GM18909 (cell line): ENCODE data around the gene PRRC2C.
"Not testable (repeated sequence)": the region's sequence is repeated elsewhere in the genome, so short reads cannot be mapped to it uniquely, and the experiment has no call there.

Experiments
- ATAC-seq: cut with Tn5 transposase; IDR thresholded peaks from one replicate; pipeline ENCODE4 v1.9.1; 2021; ENCODE audit warnings: mild to moderate bottlenecking; ENCODE audit not compliant: unreplicated experiment, poor library complexity

PRRC2C gene

DNA sequence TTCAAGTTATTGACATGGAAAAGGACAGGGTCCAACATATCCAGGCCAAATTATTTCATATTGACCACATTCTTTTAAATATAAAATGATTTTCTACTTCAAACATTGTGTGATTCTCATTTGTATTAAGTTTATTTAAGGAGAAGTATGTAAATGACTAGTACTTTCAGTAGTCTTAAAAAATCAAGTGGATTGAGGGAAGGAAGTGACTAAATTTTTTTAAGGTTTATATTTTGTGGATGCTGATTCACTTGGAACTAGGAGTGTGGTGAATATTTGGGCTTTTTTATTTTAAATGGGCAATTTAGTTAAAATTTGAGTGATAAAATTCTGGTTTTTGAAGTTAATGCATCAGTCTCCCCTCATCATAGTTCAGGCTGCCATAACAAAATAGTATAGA lies 10.1 kb downstream of the PRRC2C start:
- no peak for ATAC-seq

DNA sequence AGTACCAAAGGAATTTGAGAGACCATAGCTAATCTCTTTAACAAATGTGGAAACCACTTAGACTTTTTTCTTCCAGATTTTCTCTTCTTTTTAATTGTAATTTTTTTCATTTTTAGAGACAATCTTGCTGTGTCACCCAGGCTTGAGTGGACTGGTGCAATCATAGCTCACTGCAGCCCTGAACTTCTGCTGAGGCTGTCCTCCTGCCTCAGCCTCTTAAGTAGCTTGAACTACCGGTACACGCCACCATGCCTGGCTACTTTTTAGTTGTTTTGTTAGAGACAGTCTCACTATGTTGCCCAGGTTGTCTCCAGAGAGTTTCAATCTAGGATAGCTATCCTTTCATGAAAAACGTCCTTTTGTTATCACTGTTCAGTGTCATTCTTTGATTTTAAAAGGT lies 15.0 kb downstream of the PRRC2C start:
- no peak for ATAC-seq

- no peak for ATAC-seq
Measured at GRCh38 chr1:171500803-171501202, 15.5 kb downstream of the PRRC2C start.

DNA sequence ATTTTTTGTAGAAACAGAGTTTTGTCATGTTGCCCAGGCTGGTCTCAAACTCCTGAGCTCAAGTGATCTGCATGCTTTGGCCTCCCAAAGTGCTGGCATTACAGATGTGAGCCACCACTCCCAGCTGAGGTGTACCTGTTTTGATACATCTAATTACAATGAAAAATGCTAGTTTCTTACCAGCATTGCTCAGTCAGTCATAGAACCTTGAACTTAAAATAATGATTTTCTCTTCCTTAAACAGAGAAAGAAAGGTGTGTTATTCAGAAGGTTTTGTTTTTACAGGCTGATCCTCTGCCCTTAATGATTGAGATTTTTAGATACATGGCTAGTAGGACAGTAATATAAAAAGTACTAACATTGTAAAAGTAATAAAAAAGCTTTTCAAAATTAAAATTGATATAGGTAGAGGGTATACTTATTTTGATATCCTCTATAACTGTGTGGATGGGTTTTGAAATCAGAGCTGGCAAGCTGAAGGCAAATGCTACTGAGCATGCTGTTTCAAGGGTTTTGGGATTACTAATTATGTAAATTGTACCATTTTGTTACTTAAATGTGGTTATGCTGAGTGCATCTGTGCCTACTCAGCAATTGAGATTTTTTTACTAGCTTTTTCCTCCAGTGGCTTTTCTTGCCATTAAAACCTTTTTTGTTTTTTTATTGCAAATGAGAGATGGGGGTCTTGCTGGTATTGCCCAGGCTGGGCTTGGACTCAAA lies 16.1 kb downstream of the PRRC2C start:
- peak; percentile 73 for ATAC-seq

DNA sequence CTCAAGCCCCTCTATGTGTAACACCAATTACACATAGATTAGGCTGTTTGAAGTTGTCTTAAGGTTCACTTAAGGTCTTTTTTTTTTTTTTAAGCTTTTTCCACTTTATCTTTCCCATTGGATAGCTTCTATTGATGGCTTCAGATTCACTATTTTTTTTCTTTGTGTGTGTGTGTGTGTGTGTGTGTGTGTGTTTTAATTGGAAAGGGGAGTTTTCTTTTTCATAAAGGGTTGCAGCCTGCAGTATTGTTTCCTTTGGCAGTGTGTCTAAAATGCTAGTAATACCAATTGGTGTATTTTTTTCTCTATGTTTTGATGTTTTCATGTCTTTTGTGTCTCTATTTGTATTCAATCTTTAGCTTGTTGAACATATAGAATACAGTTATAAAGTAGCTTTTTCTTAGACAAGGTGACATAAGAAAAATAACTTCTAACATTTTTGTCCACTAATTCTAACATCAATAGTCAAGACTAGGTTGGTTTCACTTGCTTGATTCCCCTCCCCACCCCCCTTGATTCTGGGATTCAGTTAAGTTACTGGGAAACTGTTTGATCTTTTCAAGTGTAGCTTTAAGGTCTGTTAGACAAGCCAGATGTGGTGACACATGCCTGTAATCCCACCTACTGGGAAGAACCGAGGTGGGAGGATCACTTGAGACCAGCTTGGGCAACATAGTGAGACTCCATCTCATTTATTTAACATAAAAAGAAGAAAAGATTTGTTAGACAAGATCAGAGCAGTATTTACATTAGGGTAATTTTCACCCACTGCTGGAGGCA lies 21.4 kb downstream of the PRRC2C start:
- no peak for ATAC-seq

GRCh38 chr1:171507435-171507834 lies 22.1 kb downstream of the PRRC2C start:
- ATAC-seq = no peak

GRCh38 chr1:171509191-171509590 lies 23.9 kb downstream of the PRRC2C start:
- no peak for ATAC-seq

DNA sequence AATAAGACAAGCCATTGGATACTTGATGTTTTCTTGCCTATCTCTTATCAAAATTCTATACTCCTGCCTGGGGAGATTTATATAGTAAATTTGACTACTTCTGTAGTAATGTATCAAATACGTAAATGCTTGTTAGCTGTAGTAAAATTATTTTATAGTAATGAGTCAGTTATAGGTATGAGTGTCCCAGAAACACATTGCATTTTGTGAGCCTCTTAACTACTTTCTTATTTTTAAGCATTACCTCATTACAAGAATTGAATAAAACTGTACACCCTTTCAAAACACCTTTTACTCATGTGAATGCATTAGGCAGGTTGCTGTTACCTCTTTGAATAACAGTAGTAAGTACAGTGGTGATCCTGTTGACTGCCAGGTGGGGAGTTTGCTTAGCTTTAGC lies 28.4 kb downstream of the PRRC2C start:
- no peak for ATAC-seq

DNA sequence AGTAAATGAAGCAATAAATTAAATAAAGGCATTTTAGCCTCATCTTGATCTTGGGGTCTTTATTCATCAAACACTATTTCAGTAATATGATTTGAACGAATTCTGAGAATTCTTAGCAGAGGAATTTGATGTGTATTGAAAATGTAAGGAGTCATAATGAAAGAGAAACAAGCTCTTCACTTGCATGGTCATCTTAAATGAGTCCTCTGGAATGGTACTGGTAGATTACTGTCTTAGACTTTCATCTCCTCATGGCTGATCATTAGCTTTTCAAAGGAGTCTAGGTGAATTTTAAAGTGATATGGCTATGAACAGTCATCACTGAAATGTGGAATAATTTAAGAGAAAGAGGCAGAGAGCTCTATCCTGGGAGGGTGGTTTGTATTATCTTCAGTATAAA lies 30.0 kb downstream of the PRRC2C start:
- peak; percentile 61 for ATAC-seq

DNA sequence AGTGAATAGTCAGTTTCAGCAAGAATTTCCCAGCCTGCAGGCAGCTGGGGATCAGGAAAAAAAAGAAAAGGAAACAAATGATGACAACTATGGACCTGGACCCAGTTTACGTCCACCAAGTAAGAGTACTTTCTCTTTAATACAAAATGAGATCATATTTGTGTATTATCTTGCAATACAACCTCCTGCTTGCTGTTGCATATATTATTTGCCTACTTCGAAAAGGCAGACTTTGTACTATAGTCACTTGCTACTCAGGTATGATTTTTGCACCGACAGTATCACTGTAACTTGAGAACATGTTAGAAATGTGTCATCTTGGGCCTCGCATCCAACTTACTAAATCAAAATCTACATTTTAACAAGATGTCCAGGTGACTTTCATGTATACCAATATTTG lies 30.4 kb downstream of the PRRC2C start:
- no peak for ATAC-seq

GRCh38 chr1:171521567-171521966 lies 36.2 kb downstream of the PRRC2C start:
- ATAC-seq = no peak

DNA sequence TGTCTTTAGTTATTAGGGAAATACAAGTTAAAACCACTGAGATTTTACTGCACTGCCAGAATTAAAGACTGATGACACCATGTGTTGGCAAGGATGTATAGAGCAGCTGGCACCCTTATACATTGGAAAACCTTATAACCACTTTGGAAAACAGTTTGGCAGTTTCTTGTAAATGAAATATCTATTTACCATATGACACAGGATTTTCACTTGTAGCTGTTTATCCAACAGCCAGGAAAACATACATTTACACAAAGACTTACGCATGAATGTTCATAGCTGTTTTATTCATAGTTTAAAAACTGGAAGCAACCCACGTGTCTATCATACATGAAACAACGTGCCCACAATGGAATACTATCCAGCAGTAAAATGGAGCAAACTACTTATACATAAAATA lies 45.3 kb downstream of the PRRC2C start:
- ATAC-seq = no peak

DNA sequence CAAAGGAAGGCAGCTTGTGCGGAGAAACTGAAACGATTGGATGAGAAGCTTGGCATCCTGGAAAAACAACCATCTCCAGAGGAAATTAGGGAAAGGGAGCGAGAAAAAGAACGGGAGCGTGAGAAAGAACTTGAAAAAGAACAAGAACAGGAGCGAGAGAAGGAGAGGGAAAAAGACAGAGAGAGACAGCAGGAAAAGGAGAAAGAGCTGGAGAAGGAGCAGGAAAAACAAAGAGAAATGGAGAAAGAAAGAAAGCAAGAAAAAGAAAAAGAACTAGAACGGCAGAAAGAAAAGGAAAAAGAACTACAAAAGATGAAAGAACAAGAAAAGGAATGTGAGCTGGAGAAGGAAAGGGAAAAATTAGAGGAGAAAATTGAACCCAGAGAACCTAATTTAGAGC lies 47.2 kb downstream of the PRRC2C start:
- no peak for ATAC-seq

GRCh38 chr1:171545523-171545922 lies 60.2 kb downstream of the PRRC2C start:
- no peak for ATAC-seq

- no peak for ATAC-seq
Measured at GRCh38 chr1:171550050-171550449, 64.7 kb downstream of the PRRC2C start.

DNA sequence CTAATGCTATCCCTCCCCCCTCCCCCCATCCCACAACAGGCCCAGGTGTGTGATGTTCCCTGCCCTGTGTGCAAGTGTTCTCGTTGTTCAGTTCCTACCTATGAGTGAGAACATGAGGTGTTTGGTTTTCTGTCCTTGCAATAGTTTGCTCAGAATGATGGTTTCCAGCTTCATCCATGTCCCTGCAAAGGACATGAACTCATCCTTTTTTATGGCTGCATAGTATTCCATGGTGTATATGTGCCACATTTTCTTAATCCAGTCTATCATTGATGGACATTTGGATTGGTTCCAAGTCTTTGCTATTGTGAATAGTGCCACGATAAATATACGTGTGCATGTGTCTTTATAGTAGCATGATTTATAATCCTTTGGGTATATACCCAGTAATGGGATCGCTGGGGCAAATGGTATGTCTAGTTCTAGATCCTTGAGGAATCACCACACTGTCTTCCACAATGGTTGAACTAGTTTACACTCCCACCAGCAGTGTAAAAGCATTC lies 65.3 kb downstream of the PRRC2C start:
- not testable (repeated sequence) for ATAC-seq

DNA sequence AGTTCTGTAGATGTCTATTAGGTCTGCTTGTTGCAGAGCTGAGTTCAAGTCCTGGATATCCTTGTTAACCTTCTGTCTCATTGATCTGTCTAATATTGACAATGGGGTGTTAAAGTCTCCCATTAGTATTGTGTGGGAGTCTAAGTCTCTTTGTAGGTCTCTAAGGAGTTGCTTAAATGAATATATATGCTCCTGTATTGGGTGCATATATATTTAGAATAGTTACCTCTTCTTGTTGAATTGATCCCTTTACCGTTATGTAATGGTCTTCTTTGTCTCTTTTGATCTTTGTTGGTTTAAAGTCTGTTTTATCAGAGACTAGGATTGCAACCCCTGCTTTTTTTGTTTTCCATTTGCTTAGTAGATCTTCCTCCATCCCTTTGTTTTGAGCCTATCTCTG lies 68.6 kb downstream of the PRRC2C start:
- not testable (repeated sequence) for ATAC-seq

GRCh38 chr1:171563675-171564074 lies 78.3 kb downstream of the PRRC2C start:
- ATAC-seq = no peak

DNA sequence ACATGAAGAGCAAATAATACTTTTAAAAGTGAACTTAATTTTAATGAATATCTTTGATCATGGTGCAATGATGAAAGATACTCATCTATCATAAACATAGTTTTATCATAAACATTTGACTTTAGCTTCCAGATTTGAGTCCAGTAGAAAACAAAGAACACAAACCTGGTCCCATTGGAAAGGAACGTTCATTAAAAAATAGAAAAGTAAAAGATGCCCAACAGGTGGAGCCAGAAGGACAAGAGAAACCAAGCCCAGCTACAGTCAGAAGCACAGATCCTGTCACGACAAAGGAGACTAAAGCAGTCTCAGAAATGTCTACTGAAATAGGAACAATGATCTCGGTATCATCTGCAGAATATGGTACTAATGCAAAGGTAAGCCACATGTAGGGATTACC lies 81.1 kb downstream of the PRRC2C start:
- no peak for ATAC-seq

DNA sequence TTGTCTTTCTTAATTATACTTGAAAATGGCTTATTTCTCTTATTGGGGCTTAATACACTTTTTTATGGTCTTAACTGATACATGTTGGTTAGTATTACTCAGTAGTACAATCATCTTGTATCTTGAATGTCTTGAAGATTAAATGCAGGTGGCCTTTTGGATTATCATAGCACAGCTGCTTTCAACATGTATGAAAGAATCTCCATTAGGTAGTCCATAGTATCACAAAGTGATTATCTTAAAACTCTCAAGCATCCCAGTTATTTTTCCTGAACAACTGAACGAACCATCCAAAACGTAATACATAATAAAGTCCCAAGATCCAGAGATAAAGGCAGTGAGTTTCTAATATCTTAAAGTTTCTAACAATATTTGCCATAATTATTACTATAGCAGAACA lies 85.0 kb downstream of the PRRC2C start:
- no peak for ATAC-seq

DNA sequence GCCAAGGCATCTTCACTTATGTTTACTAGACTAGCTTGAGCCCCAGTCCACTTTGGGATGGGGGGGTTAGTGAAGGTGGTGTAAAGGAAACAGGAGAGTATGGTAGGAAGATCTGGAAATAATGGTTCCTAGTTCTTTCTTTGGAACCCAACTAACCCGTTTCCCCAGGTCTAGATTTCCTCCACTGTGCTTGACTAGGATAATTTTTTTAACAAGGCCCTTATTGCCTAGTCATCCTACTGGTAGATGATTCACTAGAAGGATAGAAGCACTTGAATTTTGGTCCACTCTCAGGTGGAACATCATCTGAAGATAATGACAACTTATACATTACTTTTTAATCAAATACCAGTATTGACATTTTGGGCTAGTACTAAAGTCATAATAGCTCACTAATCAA lies 90.8 kb downstream of the PRRC2C start:
- no peak for ATAC-seq

GRCh38 chr1:171581226-171581625 lies 95.9 kb downstream of the PRRC2C start:
- ATAC-seq = no peak
